Measurements from ENCODE around the gene UBXN4.
A peak's percentile ranks its signal among the peaks of the same experiment; 100 is the strongest.

Gene UBXN4

DNA sequence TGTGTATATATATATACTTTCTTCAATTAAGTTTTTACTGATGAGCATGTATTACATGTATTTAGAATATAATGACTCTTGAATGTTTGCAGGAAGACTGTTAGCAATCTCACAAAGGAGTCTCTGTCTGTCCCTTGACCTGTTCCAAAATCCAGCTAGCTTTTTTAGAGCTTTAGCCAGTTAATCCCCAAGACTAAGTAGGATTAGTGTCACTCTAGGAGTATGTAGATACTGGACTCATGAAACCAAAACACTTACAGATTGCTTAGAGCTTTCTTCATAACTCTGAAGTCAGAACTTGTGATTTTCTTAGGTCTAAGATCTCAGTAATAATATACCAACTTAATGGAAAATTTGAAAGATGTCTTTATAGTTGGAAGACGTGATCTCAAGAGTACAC is 2.2 kb downstream of the UBXN4 start:
- Histone ChIP-seq H2BK15ac (ENCODE audit: low read depth, poor library complexity, severe bottlenecking) (no peak overlapping the region), H3K9me3 (ENCODE audit: control insufficient read depth, low read length) (no peaks in the 10 kb centered on the region), H2BK12ac (ENCODE audit: low read length in 2 of 2) (no peak overlapping the region), H3K79me1 (replicated peaks; ENCODE audit: low read length, poor library complexity, severe bottlenecking) (no peaks in the 10 kb centered on the region), H3K18ac (ENCODE audit: low read depth in 1 of 2, low read length in 2 of 2) (no peak overlapping the region), H2AFZ (ENCODE audit: low read depth, low read length) (no peak overlapping the region), H2AK5ac (ENCODE audit: low read length, severe bottlenecking) (no peak overlapping the region), H3K27ac (ENCODE audit: low read length, poor library complexity, severe bottlenecking) (no peak overlapping the region), H3K4me1 (ENCODE audit: control insufficient read depth, insufficient read depth, low read depth, low read length) (peaks cover 5% of the 10 kb centered on the region), H3K36me3 (ENCODE audit: control insufficient read depth in 1 of 2, insufficient read depth in 2 of 2, low read depth in 1 of 2, low read length in 2 of 2) (peaks cover 10 to 24% of the 10 kb centered on the region in 2 experiments), H2BK120ac (ENCODE audit: low read depth, low read length) (no peak overlapping the region), H3K14ac (ENCODE audit: low read length in 2 of 2) (no peak overlapping the region), H3K4me2 (ENCODE audit: low read length, poor library complexity, severe bottlenecking) (no peak overlapping the region), H3K23ac (ENCODE audit: low read length in 2 of 2) (no peak overlapping the region), H2BK5ac (ENCODE audit: low read depth, low read length, poor library complexity, severe bottlenecking) (no peak overlapping the region), H3K4me3 (ENCODE audit: insufficient read depth in 1 of 2, low read depth in 1 of 2, low read length in 2 of 2) (peak overlapping the region in 1 of 2 experiments; percentile 91), H3K9ac (ENCODE audit: low read length) (peak overlapping the region; percentile 97), H3K27me3 (ENCODE audit: control insufficient read depth in 1 of 2, insufficient read depth in 1 of 2, low read length in 2 of 2) (no peaks in the 10 kb centered on the region), H4K91ac (ENCODE audit: low read length) (no peak overlapping the region), H4K8ac (ENCODE audit: low read length) (no peak overlapping the region), H3K4ac (ENCODE audit: low read depth in 1 of 2, low read length in 2 of 2) (no peak overlapping the region)
- peak; percentile 28 for DNase-seq
- 89% methylated on average over 1 of the region's 1 CpG for WGBS

DNA sequence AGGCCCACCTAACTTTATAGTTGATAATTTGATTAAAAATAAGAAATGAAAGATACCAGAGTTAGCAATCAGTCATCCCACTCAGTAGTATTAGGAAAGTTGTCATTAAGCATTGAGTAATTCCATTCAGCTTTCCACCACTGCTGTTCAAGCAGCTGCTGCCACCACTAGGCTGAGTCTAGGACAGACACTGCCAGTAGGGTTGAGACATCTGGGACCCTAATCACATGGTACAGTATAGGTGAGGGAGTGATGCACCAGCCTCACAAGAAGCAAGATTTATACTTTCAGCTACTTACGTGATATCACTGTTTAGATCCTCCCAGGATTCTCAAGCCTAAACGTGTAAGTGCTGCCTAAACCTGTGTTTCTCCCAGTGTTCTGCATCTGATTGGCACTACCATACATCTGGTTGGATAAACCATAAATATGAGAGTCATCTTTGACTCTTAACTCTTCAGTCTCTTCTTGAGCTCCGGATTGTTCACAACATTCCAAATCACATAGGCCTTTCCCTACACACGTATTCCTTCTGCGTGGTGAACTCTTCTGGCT is 3.2 kb downstream of the UBXN4 start:
- no peaks in the 10 kb centered on the region for H3K27me3 ChIP-seq (ENCODE audit: control insufficient read depth in 1 of 2, insufficient read depth in 1 of 2, low read length in 2 of 2)
- H3K27ac ChIP-seq (ENCODE audit: low read length, poor library complexity, severe bottlenecking), result peak overlapping the region; percentile 69
- peaks cover 11 to 34% of the 10 kb centered on the region in 2 experiments for H3K36me3 ChIP-seq (ENCODE audit: control insufficient read depth in 1 of 2, insufficient read depth in 2 of 2, low read depth in 1 of 2, low read length in 2 of 2)
- no peak overlapping the region for H2BK120ac ChIP-seq (ENCODE audit: low read depth, low read length)
- peak overlapping the region in 1 of 2 experiments; percentile 91 for H3K4me3 ChIP-seq (ENCODE audit: insufficient read depth in 1 of 2, low read depth in 1 of 2, low read length in 2 of 2)
- H3K4me1 ChIP-seq (ENCODE audit: control insufficient read depth, insufficient read depth, low read depth, low read length), result peaks cover 5% of the 10 kb centered on the region
- H2BK5ac ChIP-seq (ENCODE audit: low read depth, low read length, poor library complexity, severe bottlenecking), result no peak overlapping the region
- DNase-seq, result peak; percentile 56
- H3K23ac ChIP-seq (ENCODE audit: low read length in 2 of 2), result no peak overlapping the region
- peak overlapping the region; percentile 3 for H3K9ac ChIP-seq (ENCODE audit: low read length)
- peaks cover 2% of the 10 kb centered on the region for H3K79me1 ChIP-seq (replicated peaks; ENCODE audit: low read length, poor library complexity, severe bottlenecking)
- no peak overlapping the region for H4K91ac ChIP-seq (ENCODE audit: low read length)
- peak overlapping the region; percentile 45 for H3K4me2 ChIP-seq (ENCODE audit: low read length, poor library complexity, severe bottlenecking)
- no peak overlapping the region for H2BK15ac ChIP-seq (ENCODE audit: low read depth, poor library complexity, severe bottlenecking)
- H3K9me3 ChIP-seq (ENCODE audit: control insufficient read depth, low read length), result no peaks in the 10 kb centered on the region
- no peak overlapping the region for H3K14ac ChIP-seq (ENCODE audit: low read length in 2 of 2)
- no peak overlapping the region for H3K18ac ChIP-seq (ENCODE audit: low read depth in 1 of 2, low read length in 2 of 2)
- H3K4ac ChIP-seq (ENCODE audit: low read depth in 1 of 2, low read length in 2 of 2), result no peak overlapping the region
- no peak overlapping the region for H4K8ac ChIP-seq (ENCODE audit: low read length)
- H2BK12ac ChIP-seq (ENCODE audit: low read length in 2 of 2), result no peak overlapping the region
- H2AK5ac ChIP-seq (ENCODE audit: low read length, severe bottlenecking), result peak overlapping the region; percentile 47
- H2AFZ ChIP-seq (ENCODE audit: low read depth, low read length), result no peak overlapping the region
- WGBS, result 88% methylated on average over 5 of the region's 5 CpGs

DNA sequence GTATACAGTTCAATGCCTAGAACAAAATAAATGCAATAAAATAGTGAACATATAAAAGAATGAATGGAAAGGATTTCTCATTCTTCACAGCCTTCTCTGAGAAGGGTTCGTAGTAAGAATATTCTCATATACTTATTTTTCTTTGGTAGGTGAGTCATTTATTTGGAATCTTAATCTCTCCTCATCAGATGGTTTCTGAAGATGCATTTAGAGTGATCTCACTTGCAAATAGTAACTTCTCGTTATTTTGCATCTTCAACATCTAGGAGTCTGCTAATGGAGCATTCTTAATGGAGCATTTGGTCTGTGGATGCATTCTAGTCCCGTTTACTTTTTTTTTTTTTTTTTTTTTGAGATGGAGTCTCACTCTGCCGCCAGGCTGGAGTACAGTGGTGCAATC is 3.9 kb downstream of the UBXN4 start:
- Histone ChIP-seq H3K18ac (ENCODE audit: low read depth in 1 of 2, low read length in 2 of 2) (no peak overlapping the region), H3K4me3 (ENCODE audit: insufficient read depth in 1 of 2, low read depth in 1 of 2, low read length in 2 of 2) (no peak overlapping the region), H3K14ac (ENCODE audit: low read length in 2 of 2) (no peak overlapping the region), H3K27ac (ENCODE audit: low read length, poor library complexity, severe bottlenecking) (peak overlapping the region; percentile 38), H2AFZ (ENCODE audit: low read depth, low read length) (no peak overlapping the region), H3K27me3 (ENCODE audit: control insufficient read depth in 1 of 2, insufficient read depth in 1 of 2, low read length in 2 of 2) (no peaks in the 10 kb centered on the region), H3K4ac (ENCODE audit: low read depth in 1 of 2, low read length in 2 of 2) (no peak overlapping the region), H3K79me1 (replicated peaks; ENCODE audit: low read length, poor library complexity, severe bottlenecking) (peaks cover 2% of the 10 kb centered on the region), H3K9ac (ENCODE audit: low read length) (peak overlapping the region; percentile 3), H2AK5ac (ENCODE audit: low read length, severe bottlenecking) (no peak overlapping the region), H3K4me2 (ENCODE audit: low read length, poor library complexity, severe bottlenecking) (no peak overlapping the region), H3K36me3 (ENCODE audit: control insufficient read depth in 1 of 2, insufficient read depth in 2 of 2, low read depth in 1 of 2, low read length in 2 of 2) (peaks cover 11 to 38% of the 10 kb centered on the region in 2 experiments), H3K4me1 (ENCODE audit: control insufficient read depth, insufficient read depth, low read depth, low read length) (peaks cover 5% of the 10 kb centered on the region), H2BK15ac (ENCODE audit: low read depth, poor library complexity, severe bottlenecking) (no peak overlapping the region), H2BK12ac (ENCODE audit: low read length in 2 of 2) (no peak overlapping the region), H4K91ac (ENCODE audit: low read length) (no peak overlapping the region), H2BK120ac (ENCODE audit: low read depth, low read length) (no peak overlapping the region), H4K8ac (ENCODE audit: low read length) (no peak overlapping the region), H3K9me3 (ENCODE audit: control insufficient read depth, low read length) (no peaks in the 10 kb centered on the region), H2BK5ac (ENCODE audit: low read depth, low read length, poor library complexity, severe bottlenecking) (no peak overlapping the region), H3K23ac (ENCODE audit: low read length in 2 of 2) (no peak overlapping the region)
- peak; percentile 54 for DNase-seq
- WGBS, result 100% methylated on average over 1 of the region's 4 CpGs

DNA sequence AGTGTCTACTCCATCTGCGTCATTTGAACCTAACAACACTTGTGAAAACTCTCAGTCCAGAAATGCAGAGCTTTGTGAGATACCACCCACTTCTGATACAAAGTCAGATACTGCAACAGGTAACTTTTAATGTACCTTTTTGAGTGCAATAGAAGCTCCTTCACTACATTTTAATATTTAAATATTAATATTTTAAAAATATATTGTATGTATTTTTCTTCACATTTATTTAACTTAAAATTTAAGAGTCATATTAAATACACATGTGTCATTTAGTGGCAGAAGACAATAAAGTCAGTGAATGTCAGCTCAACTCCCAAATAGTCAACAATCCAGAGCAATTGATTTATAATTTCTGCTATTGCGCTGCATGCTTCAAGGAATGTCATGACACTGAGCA is 13.9 kb downstream of the UBXN4 start:
- Histone ChIP-seq H3K4ac (ENCODE audit: low read depth in 1 of 2, low read length in 2 of 2) (no peak overlapping the region), H3K4me2 (ENCODE audit: low read length, poor library complexity, severe bottlenecking) (no peak overlapping the region), H2AK5ac (ENCODE audit: low read length, severe bottlenecking) (no peak overlapping the region), H2BK15ac (ENCODE audit: low read depth, poor library complexity, severe bottlenecking) (no peak overlapping the region), H3K23ac (ENCODE audit: low read length in 2 of 2) (no peak overlapping the region), H4K91ac (ENCODE audit: low read length) (no peak overlapping the region), H4K8ac (ENCODE audit: low read length) (no peak overlapping the region), H2AFZ (ENCODE audit: low read depth, low read length) (no peak overlapping the region), H3K4me1 (ENCODE audit: control insufficient read depth, insufficient read depth, low read depth, low read length) (no peaks in the 10 kb centered on the region), H3K18ac (ENCODE audit: low read depth in 1 of 2, low read length in 2 of 2) (no peak overlapping the region), H2BK120ac (ENCODE audit: low read depth, low read length) (no peak overlapping the region), H2BK5ac (ENCODE audit: low read depth, low read length, poor library complexity, severe bottlenecking) (no peak overlapping the region), H3K27ac (ENCODE audit: low read length, poor library complexity, severe bottlenecking) (no peak overlapping the region), H2BK12ac (ENCODE audit: low read length in 2 of 2) (no peak overlapping the region), H3K79me1 (replicated peaks; ENCODE audit: low read length, poor library complexity, severe bottlenecking) (peaks cover 10% of the 10 kb centered on the region), H3K4me3 (ENCODE audit: insufficient read depth in 1 of 2, low read depth in 1 of 2, low read length in 2 of 2) (no peak overlapping the region), H3K36me3 (ENCODE audit: control insufficient read depth in 1 of 2, insufficient read depth in 2 of 2, low read depth in 1 of 2, low read length in 2 of 2) (peaks cover 31 to 85% of the 10 kb centered on the region in 2 experiments), H3K9ac (ENCODE audit: low read length) (no peak overlapping the region), H3K27me3 (ENCODE audit: control insufficient read depth in 1 of 2, insufficient read depth in 1 of 2, low read length in 2 of 2) (no peaks in the 10 kb centered on the region), H3K14ac (ENCODE audit: low read length in 2 of 2) (no peak overlapping the region), H3K9me3 (ENCODE audit: control insufficient read depth, low read length) (peaks cover 19% of the 10 kb centered on the region)
- WGBS, result 100% methylated on average over 2 of the region's 2 CpGs
- no peak for DNase-seq
